ENCODE data around the gene FASTKD1. TPM values are rescaled to one million over a fixed set of nuclear protein-coding genes. Genes with fewer than 3 reads are reported as not detected.
"Not testable (repeated sequence)": the region's sequence is repeated elsewhere in the genome, so short reads cannot be mapped to it uniquely, and the experiment has no call there.

FASTKD1 gene
- total RNA-seq, 4 donors from 2014 or later: 9.4 to 35.9 (median 19.5) TPM

- H3K36me3 ChIP-seq: no peaks in the 10 kb centered on the region
- H3K4me3 ChIP-seq: peak overlapping the region; percentile 48 to 66
- H3K4me1 ChIP-seq: peaks cover 0 to 4% of the 10 kb centered on the region in 2 donors
- H3K27me3 ChIP-seq: no peaks in the 10 kb centered on the region
- TF ChIP-seq POLR2A (IDR thresholded peaks at IDR 0.05) (no peak), CTCF (IDR thresholded peaks at IDR 0.05) (no peak)
- H3K9me3 ChIP-seq: no peaks in the 10 kb centered on the region
- intact Hi-C loops (cut with DNase I; ENCODE audit: low total_unique reads): no loop called here
- no peak for DNase-seq
- peak overlapping the region; percentile 54 to 59 for H3K27ac ChIP-seq
Observed at GRCh38 chr2:169573974-169574299, 272 bp upstream of the FASTKD1 start.

- Histone ChIP-seq H3K9me3 (no peaks in the 10 kb centered on the region), H3K4me1 (peaks cover 0 to 4% of the 10 kb centered on the region in 2 donors), H3K27ac (peak overlapping the region in 1 of 2 donors; percentile 59), H3K27me3 (no peaks in the 10 kb centered on the region), H3K4me3 (peak overlapping the region; percentile 48 to 66), H3K36me3 (no peaks in the 10 kb centered on the region)
- no peak for DNase-seq
- intact Hi-C loops (cut with DNase I; ENCODE audit: low total_unique reads): no loop called here
- TF ChIP-seq CTCF (IDR thresholded peaks at IDR 0.05) (no peak), POLR2A (IDR thresholded peaks at IDR 0.05) (no peak)
Observed at GRCh38 chr2:169572821-169573159, 875 bp downstream of the FASTKD1 start.

GRCh38 chr2:169572189-169572588 is 1.5 kb downstream of the FASTKD1 start:
- H3K9me3 ChIP-seq: no peaks in the 10 kb centered on the region
- H3K36me3 ChIP-seq: no peaks in the 10 kb centered on the region
- no peaks in the 10 kb centered on the region for H3K27me3 ChIP-seq
- DNase-seq: no peak
- intact Hi-C loops (cut with DNase I; ENCODE audit: low total_unique reads): no loop called here
- no peak overlapping the region for H3K27ac ChIP-seq
- TF ChIP-seq CTCF (IDR thresholded peaks at IDR 0.05) (no peak), POLR2A (IDR thresholded peaks at IDR 0.05) (no peak)
- H3K4me3 ChIP-seq: no peak overlapping the region
- peaks cover 0 to 4% of the 10 kb centered on the region in 2 donors for H3K4me1 ChIP-seq

GRCh38 chr2:169571571-169571970 is 2.1 kb downstream of the FASTKD1 start:
- H3K27ac ChIP-seq: no peak overlapping the region
- no peak for DNase-seq
- H3K4me3 ChIP-seq: no peak overlapping the region
- TF ChIP-seq POLR2A (IDR thresholded peaks at IDR 0.05) (no peak), CTCF (IDR thresholded peaks at IDR 0.05) (no peak)
- H3K4me1 ChIP-seq: peaks cover 0 to 4% of the 10 kb centered on the region in 2 donors
- no peaks in the 10 kb centered on the region for H3K27me3 ChIP-seq
- no peaks in the 10 kb centered on the region for H3K9me3 ChIP-seq
- intact Hi-C loops (cut with DNase I; ENCODE audit: low total_unique reads): no loop called here
- no peaks in the 10 kb centered on the region for H3K36me3 ChIP-seq

- intact Hi-C loops (cut with DNase I; ENCODE audit: low total_unique reads); H3K9me3 ChIP-seq; H3K27ac ChIP-seq; H3K4me3 ChIP-seq; DNase-seq; H3K4me1 ChIP-seq; H3K27me3 ChIP-seq; H3K36me3 ChIP-seq: not testable (repeated sequence)
Observed at GRCh38 chr2:169570752-169571151, 2.9 kb downstream of the FASTKD1 start.

- no peaks in the 10 kb centered on the region for H3K27me3 ChIP-seq
- intact Hi-C loops (cut with DNase I; ENCODE audit: low total_unique reads): no loop called here
- no peak for DNase-seq
- no peak overlapping the region for H3K4me3 ChIP-seq
- peaks cover 0 to 4% of the 10 kb centered on the region in 2 donors for H3K4me1 ChIP-seq
- no peaks in the 10 kb centered on the region for H3K36me3 ChIP-seq
- no peak overlapping the region for H3K27ac ChIP-seq
- TF ChIP-seq POLR2A (IDR thresholded peaks at IDR 0.05) (no peak), CTCF (IDR thresholded peaks at IDR 0.05) (no peak)
- no peaks in the 10 kb centered on the region for H3K9me3 ChIP-seq
Observed at GRCh38 chr2:169569948-169570347, 3.7 kb downstream of the FASTKD1 start.
